Subcutaneous adipose tissue (tissue), 4 donors: Measurements from ENCODE around the gene BLID. TPM values are rescaled to one million over a fixed set of nuclear protein-coding genes. Genes with fewer than 3 reads are reported as not detected.

Source experiments
- total RNA-seq, 4 donors: library from RNA; depleted of rRNA; stranded (reverse); fragments of >200 nt; gene quantifications; one replicate each; pipeline ENCODE4 v1.1.0, GENCODE V29; 2016
- TF ChIP-seq, protein P1 (sequence below): fragments of 450-650 bp; IDR thresholded peaks from one replicate; pipeline ENCODE4 v1.5.1; 2016; ENCODE audit warnings: low read depth, mild to moderate bottlenecking, control low read depth, antibody characterized with exemption, moderate library complexity

BLID gene, protein sequence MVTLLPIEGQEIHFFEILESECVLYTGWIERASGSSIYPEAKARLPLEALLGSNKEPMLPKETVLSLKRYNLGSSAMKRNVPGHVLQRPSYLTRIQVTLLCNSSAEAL
- total RNA-seq: 1 to 10 TPM in 1 of 4 donors, under 1 TPM in 2, not detected in 1; 0.66 to 1.5 (median 0.98) TPM

DNA sequence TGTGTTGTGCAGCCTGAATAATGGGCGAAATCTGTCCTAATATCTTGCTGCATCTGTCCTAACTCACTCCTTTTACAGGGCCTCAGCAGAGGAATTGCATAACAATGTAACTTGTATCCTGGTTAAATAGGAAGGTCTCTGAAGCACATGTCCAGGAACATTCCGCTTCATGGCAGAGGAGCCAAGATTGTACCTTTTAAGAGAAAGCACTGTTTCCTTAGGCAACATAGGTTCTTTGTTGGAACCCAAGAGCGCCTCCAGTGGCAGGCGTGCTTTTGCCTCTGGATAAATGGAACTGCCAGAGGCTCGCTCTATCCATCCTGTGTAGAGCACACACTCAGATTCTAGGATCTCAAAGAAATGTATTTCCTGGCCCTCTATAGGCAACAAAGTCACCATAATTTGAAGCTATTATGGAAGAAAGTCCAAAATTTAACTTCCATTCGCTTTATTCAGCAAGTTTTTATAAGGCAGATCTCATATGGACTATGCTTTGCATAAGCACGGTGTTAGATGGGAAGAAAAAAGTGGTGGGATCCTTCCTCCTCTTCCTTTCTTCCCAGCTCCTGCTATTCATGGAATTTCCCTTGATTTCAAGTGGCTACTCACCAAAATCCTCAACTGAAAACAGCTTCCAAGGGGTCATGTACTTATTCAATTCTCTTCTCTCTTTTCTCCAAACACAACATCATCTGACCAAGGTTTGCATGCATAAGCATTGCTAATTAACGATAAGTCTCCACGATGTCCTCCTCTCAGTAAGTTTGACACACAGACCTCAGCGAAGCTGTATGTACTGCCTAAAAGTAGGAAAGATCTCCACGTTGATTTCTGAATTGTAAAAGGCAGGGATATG is at the start of gene BLID:
TSS of gene BLID (minus strand) at position 692 of the 856 bp plus-strand sequence. CDS start at position 399, 293 bp downstream.
- TF ChIP-seq, protein P1, sequence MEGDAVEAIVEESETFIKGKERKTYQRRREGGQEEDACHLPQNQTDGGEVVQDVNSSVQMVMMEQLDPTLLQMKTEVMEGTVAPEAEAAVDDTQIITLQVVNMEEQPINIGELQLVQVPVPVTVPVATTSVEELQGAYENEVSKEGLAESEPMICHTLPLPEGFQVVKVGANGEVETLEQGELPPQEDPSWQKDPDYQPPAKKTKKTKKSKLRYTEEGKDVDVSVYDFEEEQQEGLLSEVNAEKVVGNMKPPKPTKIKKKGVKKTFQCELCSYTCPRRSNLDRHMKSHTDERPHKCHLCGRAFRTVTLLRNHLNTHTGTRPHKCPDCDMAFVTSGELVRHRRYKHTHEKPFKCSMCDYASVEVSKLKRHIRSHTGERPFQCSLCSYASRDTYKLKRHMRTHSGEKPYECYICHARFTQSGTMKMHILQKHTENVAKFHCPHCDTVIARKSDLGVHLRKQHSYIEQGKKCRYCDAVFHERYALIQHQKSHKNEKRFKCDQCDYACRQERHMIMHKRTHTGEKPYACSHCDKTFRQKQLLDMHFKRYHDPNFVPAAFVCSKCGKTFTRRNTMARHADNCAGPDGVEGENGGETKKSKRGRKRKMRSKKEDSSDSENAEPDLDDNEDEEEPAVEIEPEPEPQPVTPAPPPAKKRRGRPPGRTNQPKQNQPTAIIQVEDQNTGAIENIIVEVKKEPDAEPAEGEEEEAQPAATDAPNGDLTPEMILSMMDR: no peak

GRCh38 chr11:122163053-122163819 is 47.2 kb upstream of the BLID start:
- TF ChIP-seq, protein P1: no peak

DNA sequence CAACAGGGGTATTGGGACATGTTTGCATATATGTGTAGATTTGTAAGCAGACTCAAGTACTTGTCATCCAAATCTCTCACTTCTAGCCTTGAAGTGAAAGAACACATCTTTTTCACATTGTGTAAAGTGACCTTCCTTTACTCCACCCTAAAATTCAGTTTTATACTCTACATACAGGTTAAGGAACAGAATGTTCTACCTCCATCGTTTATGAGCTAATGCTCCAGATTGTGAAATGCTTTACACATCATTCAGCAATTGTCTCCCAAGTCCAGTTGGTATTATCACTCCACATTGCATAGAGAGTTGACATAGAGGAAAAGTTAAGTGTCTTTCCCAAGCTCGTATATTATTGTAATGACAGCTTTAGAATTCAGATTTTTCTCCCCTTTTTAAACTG is 46.1 kb upstream of the BLID start:
- TF ChIP-seq, protein P1: no peak

DNA sequence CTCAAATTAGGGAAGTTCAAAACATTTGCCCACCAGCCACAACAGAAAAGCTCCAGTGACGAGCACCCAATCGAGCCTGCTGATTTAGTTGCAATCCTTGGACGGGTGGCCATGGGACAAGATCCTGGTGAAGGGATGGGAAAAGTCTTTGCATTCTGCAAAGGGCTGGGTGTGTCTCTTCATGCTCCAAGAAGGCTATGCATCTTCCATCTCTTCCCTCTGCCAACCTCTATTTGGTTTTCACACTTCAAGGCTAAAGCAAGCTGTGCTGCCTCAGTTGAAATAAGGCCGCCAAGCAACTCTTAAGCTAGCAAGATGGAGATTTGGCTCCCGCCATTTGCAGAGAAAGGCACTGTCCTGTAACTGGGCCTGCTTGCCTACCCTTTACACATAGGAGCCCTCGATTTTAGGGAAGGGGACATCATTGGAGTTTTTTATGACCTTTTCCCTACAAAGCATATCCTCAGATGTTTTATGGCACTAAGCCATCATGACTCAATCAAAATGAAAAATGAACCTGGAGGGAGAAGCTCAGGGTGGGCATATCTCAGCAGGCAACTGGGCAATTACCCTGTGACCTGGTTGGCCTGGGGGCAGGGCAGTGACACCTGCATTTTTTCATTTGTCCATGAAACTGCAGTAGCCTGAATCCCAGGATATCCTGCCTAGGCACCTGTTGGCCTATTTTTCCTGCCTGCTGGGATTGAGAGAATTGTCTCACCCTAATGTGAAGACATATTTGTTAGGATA is 45.0 kb upstream of the BLID start:
- TF ChIP-seq, protein P1: no peak

GRCh38 chr11:122159861-122160260 is 43.8 kb upstream of the BLID start:
- TF ChIP-seq, protein P1: no peak

GRCh38 chr11:122159173-122159721 is 43.2 kb upstream of the BLID start:
- TF ChIP-seq, protein P1: no peak
